Right lobe of liver (tissue), 6 donors: Measurements from ENCODE around the gene TNFSF4. TPM values are rescaled to one million over a fixed set of nuclear protein-coding genes. Genes with fewer than 3 reads are reported as not detected.

Experiments used
- ATAC-seq, 4 donors: fragments of 200-7000 bp; cut with Tn5 transposase; one replicate each; pipeline ENCODE4 v1.9.1; 2020; ENCODE audit warnings: mild to moderate bottlenecking in 4 of 4, moderate library complexity in 4 of 4
- DNase-seq, 3 donors: peaks; one replicate each; pipeline ENCODE4 v3.0.0-alpha.2; 2020
- H3K27ac ChIP-seq, 3 donors: fragments of 200-600 bp; one replicate each; pipeline ENCODE4 v1.8.0; 2022
- H3K27me3 ChIP-seq, 2 donors: fragments of 200-600 bp; one replicate each; pipeline ENCODE4 v1.8.0; 2022
- H3K36me3 ChIP-seq, 4 donors: fragments of 200-600 bp; sonication (generic) in 1 of 4; one replicate each; pipeline versions ENCODE4 v1.5.1 to v1.8.0; 2017 to 2022; ENCODE audit warnings: control low read depth in 1 of 4
- H3K4me1 ChIP-seq, 4 donors: fragments of 200-600 bp; sonication (generic) in 1 of 4; one replicate each; pipeline versions ENCODE4 v1.5.1 to v1.8.0; 2017 to 2022; ENCODE audit warnings: control low read depth in 1 of 4
- H3K4me3 ChIP-seq, 3 donors: fragments of 200-600 bp; one replicate each; pipeline ENCODE4 v1.8.0; 2022
- H3K9me3 ChIP-seq, 4 donors: fragments of 200-600 bp; sonication (generic) in 1 of 4; one replicate each; pipeline versions ENCODE4 v1.5.1 to v1.8.0; 2017 to 2022; ENCODE audit warnings: control low read depth in 1 of 4
- CTCF ChIP-seq, 4 donors: fragments of 200-600 bp in 3 of 4; fragments of 450-650 bp in 1 of 4; IDR thresholded peaks; one replicate each; pipeline versions ENCODE4 v1.5.1 to v1.8.0; 2016 to 2022; ENCODE audit warnings: antibody characterized with exemption in 4 of 4, mild to moderate bottlenecking in 2 of 4
- POLR2A ChIP-seq: fragments of 450-650 bp; IDR thresholded peaks from one replicate; pipeline ENCODE4 v1.6.1; 2017; ENCODE audit warnings: antibody characterized with exemption, mild to moderate bottlenecking
- WGBS: methylation state at CpG from one replicate; pipeline ENCODE4 v1.1.6; 2018; ENCODE audit warnings: low coverage, low lambda C conversion rate; ENCODE audit not compliant: insufficient coverage; ENCODE audit errors: missing lambda C conversion rate; 5-methylcytosine and 5-hydroxymethylcytosine counted together
- intact Hi-C, 2 donors: fragments of 100-400 bp; cut with DNase I; formaldehyde crosslinking; loops; one replicate each; pipeline versions ENCODE4 v1.11.2 to v1.14.1; 2022
- total RNA-seq, 6 experiments: library from RNA; depleted of rRNA in 2 of 6; stranded (reverse); fragments of >200 nt in 2 of 6; fragmentation: NEBNext Ultra II Directional in 3 of 6; extraction: Animal tissue kit (Norgen Biotek cat#: 25700) in 3 of 6; gene quantifications; one replicate each; pipeline versions ENCODE4 v1.1.0 to v1.2.4, GENCODE V29; 2016 to 2023
- donor health status: DM: no; HTN: yes; CAD: no.
- donor health status: DM: no; HTN: no; CAD: no.
- donor health status: DM: no; HTN: no; CAD: no.
- donor health status: DM: no; HTN: yes; CAD: no.
- donor health status: DM: no; HTN: yes; CAD: no.

The TNFSF4 gene
- total RNA-seq, 6 experiments from 2014 or later = 0.49 to 0.97 (median 0.55) TPM

GRCh38 chr1:173176246-173176645, 30.9 kb downstream of the TNFSF4 start:
- Histone ChIP-seq H3K36me3 (no peaks in the 10 kb centered on the region), H3K27me3 (no peaks in the 10 kb centered on the region), H3K27ac (no peak overlapping the region), H3K9me3 (no peaks in the 10 kb centered on the region), H3K4me1 (no peaks in the 10 kb centered on the region), H3K4me3 (no peak overlapping the region)
- intact Hi-C loops = no loop called here
- TF ChIP-seq CTCF (IDR thresholded peaks at IDR 0.05) (no peak), POLR2A (no peak)
- DNase-seq = no peak
- 80% methylated on average over 3 of the region's 3 CpGs for WGBS
- ATAC-seq = no peak

- Histone ChIP-seq H3K36me3 (no peaks in the 10 kb centered on the region), H3K4me3 (no peak overlapping the region), H3K27ac (no peak overlapping the region), H3K4me1 (no peaks in the 10 kb centered on the region), H3K27me3 (no peaks in the 10 kb centered on the region), H3K9me3 (no peaks in the 10 kb centered on the region)
- no peak for TF ChIP-seq CTCF (IDR thresholded peaks at IDR 0.05)
- TF ChIP-seq POLR2A = no peak
- ATAC-seq (no peak), DNase-seq (no peak)
- intact Hi-C loops = no loop called here
- WGBS = 69% methylated on average over 2 of the region's 2 CpGs
These were observed 31.5 kb downstream of the TNFSF4 start for GRCh38 chr1:173175514-173176145.

- no peaks in the 10 kb centered on the region for H3K9me3 ChIP-seq
- no peak overlapping the region for H3K4me3 ChIP-seq
- intact Hi-C loops = no loop called here
- H3K4me1 ChIP-seq = no peaks in the 10 kb centered on the region
- TF ChIP-seq CTCF (IDR thresholded peaks at IDR 0.05) = no peak
- no peak for TF ChIP-seq POLR2A
- WGBS = no CpG with 5 or more reads among the region's 4 CpGs
- H3K27me3 ChIP-seq = no peaks in the 10 kb centered on the region
- DNase-seq = no peak
- no peak for ATAC-seq
- H3K36me3 ChIP-seq = no peaks in the 10 kb centered on the region
- H3K27ac ChIP-seq = no peak overlapping the region
These were observed 33.7 kb downstream of the TNFSF4 start for GRCh38 chr1:173173388-173173787.

GRCh38 chr1:173171152-173171551, 36.0 kb downstream of the TNFSF4 start:
- Histone ChIP-seq H3K4me1 (no peaks in the 10 kb centered on the region), H3K27me3 (no peaks in the 10 kb centered on the region), H3K27ac (no peak overlapping the region), H3K36me3 (no peaks in the 10 kb centered on the region), H3K9me3 (no peaks in the 10 kb centered on the region), H3K4me3 (no peak overlapping the region)
- 79% methylated on average over 2 of the region's 2 CpGs for WGBS
- ATAC-seq (no peak), DNase-seq (no peak)
- TF ChIP-seq POLR2A (no peak), CTCF (IDR thresholded peaks at IDR 0.05) (no peak)
- intact Hi-C loops = no loop called here

- DNase-seq (no peak), ATAC-seq (no peak)
- no peak for TF ChIP-seq CTCF (IDR thresholded peaks at IDR 0.05)
- no peak for TF ChIP-seq POLR2A
- Histone ChIP-seq H3K4me3 (no peak overlapping the region), H3K27ac (no peak overlapping the region), H3K36me3 (no peaks in the 10 kb centered on the region), H3K4me1 (no peaks in the 10 kb centered on the region), H3K27me3 (no peaks in the 10 kb centered on the region), H3K9me3 (no peaks in the 10 kb centered on the region)
- intact Hi-C loops = no loop called here
- WGBS = 93% methylated on average over 2 of the region's 2 CpGs
These were observed 38.2 kb downstream of the TNFSF4 start for GRCh38 chr1:173168941-173169340.
